HG03097 (cell line): Measurements from ENCODE around the gene MEF2C.

ENCODE experiments used
- ATAC-seq: cut with Tn5 transposase; IDR thresholded peaks from one replicate; pipeline ENCODE4 v1.9.1; 2021; ENCODE audit not compliant: unreplicated experiment, low FRiP score

Gene MEF2C

DNA sequence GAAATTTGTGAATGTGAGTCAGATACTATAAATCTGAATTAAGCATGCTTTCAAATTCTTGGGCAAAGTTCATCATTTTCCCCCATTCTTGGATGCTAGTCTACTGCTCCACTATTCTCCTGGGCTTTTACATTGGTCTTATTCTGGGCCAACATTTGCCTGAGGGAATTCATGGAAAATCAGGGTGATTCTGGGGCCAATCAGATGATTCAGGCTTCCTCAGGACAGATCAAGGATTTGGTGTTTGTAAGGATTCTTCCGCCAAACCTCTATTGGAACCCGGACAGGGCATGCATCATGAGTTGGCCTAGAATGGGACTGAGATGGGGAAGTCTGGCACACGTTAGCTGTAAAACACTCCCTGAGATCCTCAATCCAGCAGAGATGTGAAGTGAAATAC lies 113.8 kb downstream of the MEF2C start:
- no peak for ATAC-seq

- no peak for ATAC-seq
Measured at GRCh38 chr5:88768411-88768810, 114.6 kb downstream of the MEF2C start.

DNA sequence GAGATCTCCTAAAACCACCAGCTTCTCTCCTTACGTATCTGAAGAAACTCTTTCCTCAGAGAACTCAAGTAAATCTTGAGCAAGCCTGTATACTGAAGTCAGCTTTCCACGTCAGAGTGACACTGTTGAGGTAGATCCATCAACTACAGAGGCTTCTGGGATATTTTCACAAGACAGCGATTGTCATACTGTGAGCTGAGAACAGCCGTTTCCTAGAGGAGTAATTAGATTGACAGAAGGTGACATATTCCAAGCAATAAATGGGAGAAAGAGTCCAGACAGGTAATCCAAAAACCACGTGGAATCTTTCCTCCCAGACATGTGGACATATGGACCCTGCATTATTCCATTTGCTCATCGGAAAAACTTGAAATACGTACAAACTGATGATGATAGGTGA lies 117.2 kb downstream of the MEF2C start:
- ATAC-seq, result no peak

GRCh38 chr5:88765171-88765570 lies 117.8 kb downstream of the MEF2C start:
- no peak for ATAC-seq

DNA sequence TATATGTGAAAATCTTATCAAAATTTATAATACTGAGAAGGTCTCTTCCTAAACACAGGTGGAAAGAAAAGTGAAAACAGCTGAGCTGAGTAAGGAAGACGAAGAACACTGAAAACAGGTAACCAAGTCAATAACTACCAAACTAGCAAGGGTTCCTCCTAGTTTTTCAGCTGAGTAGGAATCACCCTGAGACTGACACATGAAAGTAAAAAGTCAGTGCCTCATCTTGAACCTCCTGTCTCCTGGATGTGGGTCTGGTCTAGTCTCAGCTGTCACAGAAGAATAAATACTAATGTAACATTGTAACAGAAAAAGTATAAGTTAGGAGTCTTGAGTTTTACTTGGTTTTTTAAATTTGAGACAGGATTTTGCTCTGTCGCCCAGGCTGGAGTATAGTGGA lies 121.0 kb downstream of the MEF2C start:
- ATAC-seq, result no peak

DNA sequence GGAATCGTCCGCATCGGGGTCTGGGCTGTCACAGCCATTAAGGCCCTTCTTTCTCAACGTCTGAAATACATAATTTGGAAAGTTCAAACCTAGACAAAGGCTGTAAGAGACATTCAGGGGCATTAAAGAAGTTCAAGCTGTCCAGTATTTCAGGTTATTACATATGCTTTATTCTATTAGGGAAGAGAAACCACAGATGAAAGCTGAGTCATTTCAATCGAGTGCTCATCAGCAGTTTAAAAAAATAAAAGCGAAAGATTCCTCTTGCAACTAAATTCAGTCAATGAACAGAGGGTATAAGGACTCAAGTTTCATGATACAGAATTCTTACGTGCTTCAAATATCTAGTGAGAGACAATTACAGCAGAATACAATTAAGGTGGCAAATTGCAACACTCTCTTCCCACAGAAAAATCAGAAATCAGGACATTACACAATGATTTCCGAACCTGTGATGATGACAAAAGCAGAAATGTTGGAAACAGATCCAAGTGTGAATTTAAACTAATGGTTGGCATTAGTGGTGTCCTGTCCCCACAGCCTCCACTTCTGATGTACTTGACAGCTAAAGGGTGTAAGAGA lies 121.6 kb downstream of the MEF2C start:
- no peak for ATAC-seq

DNA sequence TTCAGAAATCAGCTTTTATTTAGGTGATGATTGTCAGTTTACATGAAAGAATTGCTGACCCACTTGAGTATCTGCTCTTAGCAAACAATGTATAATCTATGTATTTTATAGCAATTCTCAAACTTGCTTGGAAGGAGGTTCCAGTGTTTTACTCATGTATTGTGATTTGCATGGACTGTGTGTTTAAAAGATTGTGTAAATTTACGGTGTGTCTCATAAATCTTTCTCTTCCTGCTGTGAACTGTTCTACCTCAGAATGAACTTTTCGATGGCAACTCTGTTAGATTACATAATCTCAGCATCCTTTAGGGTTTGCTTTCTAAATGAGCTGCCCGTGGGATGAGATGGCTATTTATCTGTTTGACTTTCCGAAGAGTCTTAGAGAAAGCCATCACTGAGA lies 122.5 kb downstream of the MEF2C start:
- ATAC-seq, result no peak

- ATAC-seq, result no peak
Measured at GRCh38 chr5:88758591-88758990, 124.4 kb downstream of the MEF2C start.

- ATAC-seq, result no peak
Measured at GRCh38 chr5:88758184-88758583, 124.8 kb downstream of the MEF2C start.

DNA sequence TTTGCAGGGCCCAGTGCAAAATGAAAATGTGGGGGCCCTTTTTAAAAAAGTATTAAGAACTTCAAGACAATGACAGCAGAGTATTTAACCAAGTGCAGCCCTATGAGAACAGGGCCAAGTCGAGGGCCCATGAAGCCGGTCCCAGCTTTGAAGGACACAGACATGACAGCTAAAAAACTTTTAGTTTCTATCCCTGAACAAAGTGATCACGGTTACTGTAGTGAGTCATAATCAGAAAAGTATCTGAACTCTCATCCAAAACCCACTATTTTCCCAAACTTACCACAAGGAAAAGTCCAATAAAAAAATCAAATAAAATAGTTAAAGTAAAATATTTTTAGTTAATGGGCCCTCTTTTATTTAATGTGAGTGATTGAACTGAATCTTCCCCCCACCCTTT lies 126.0 kb downstream of the MEF2C start:
- no peak for ATAC-seq

DNA sequence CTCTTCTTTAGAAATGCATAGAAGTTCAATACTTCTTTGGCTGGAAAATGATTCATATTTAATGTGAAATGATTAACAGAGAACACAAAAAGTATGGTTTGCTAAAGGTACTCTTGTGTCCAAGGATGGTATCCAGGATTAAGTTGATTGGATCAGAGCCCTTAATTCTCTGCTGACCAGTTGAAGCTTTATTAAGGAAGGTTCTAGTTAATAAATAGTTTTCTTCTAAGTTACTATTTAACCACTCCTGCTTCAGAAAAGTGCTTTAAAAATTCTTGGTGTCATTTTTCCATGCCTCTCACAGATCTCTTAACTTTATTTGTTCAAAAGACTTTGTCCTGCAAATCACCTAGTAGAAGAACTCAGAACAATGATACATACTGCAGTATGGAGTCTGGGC lies 134.3 kb downstream of the MEF2C start:
- ATAC-seq, result no peak

GRCh38 chr5:88746438-88746882 lies 136.5 kb downstream of the MEF2C start:
- peak; percentile 47 for ATAC-seq

GRCh38 chr5:88745093-88745696 lies 137.8 kb downstream of the MEF2C start:
- no peak for ATAC-seq

DNA sequence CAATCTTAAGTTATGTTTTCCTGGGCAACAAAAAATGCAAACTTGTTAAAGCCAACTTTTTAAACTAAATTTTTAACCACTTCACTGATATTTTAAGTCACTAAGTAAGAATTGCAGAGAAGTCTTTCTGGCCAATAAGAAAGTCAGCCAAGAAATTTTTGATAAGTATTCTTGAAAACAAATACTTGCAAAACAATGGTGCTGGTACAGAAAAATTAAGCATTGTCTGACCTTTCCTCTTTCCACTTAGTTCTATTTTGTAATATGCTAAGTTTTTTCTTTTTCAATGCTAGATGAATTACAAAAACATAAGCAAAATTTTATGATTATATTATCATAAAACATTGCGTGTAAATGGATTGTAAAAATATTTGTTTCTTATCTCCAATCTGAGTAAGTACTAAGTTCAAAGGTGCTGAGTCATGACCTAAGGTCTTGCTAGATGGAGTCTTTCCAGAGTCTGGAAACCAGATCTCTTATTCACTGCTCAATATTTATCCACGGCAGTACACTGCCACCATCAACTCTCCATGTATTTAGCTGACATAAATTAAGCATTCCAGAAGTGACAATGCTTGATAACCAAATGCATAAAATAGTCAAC lies 139.7 kb downstream of the MEF2C start:
- no peak for ATAC-seq

DNA sequence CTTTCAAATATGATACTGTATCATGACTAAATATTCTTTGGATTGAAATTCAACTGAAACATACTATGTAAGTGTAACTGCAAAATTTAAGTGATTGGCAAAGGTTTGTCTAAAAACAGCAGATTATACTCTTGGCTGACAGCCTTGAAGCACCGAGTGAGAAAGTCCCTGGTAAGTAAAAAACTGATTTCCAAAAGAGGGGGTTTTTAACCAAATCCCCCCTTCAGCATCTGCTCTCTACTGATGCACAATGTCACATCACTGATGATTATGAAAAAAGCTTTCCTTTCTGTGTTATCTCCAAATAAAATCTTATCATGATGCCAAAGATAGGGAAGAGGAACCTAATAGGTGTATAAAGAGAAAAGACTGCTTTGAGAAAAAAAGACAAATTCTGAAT lies 141.0 kb downstream of the MEF2C start:
- ATAC-seq, result no peak

GRCh38 chr5:88740604-88741185 lies 142.3 kb downstream of the MEF2C start:
- no peak for ATAC-seq

DNA sequence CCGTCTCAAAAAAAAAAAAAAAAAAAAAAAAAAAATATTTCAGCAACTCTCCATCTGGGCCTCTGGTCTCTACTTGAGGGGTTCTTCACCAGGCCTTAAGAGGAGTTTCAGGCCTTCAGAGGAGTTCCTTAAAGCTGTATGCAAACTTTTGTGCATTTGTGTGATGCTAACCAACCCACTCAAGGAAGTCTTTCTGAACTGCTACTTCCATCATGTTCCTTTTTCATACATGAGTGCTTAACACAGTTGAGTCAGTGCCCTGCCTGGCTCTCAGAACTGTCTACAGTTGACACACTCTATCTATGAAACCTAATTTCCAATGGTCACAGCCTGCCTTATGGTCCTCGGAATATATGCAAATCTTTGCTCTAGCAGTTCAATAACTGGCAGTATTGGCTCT lies 146.5 kb downstream of the MEF2C start:
- no peak for ATAC-seq

- no peak for ATAC-seq
Measured at GRCh38 chr5:88734983-88735382, 148.0 kb downstream of the MEF2C start.

GRCh38 chr5:88734191-88734640 lies 148.8 kb downstream of the MEF2C start:
- peak; percentile 60 for ATAC-seq

DNA sequence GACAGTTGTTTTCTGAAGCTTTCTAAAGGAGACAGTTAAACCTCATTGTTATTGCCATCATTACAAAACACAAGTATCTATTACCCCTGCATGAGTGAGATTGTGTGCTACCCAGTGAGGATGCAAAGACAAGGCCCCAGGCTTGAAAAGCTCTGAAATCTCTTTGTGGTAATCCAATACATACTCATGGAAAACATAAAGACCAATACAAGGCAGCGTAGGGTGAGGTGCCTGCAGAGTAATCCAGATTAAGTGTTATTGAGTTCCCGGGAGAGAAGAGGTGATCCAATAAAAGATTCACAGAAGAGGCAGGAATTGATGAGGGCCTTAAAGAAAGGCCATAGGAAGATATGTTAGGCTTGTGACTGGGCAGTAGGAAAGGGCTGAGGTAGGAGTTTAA lies 150.1 kb downstream of the MEF2C start:
- ATAC-seq, result no peak

- ATAC-seq, result peak; percentile 41
Measured at GRCh38 chr5:88732181-88732633, 150.8 kb downstream of the MEF2C start.

- no peak for ATAC-seq
Measured at GRCh38 chr5:88729829-88730182, 153.2 kb downstream of the MEF2C start.
